Nephron (organoid): ENCODE measurements around the gene ELK3.

Source experiments
- H3K27ac Mint-ChIP-seq, 3 experiments: 2 replicates each; pipeline ENCODE4 v1.8.0; 2020; ENCODE audit warnings: mixed read lengths in 3 of 3, mild to moderate bottlenecking in 2 of 3, moderate library complexity in 1 of 3
- H3K27me3 Mint-ChIP-seq: 2 replicates; pipeline ENCODE4 v1.8.0; 2021; ENCODE audit warnings: low read depth, mild to moderate bottlenecking, moderate library complexity, mixed read lengths
- H3K36me3 Mint-ChIP-seq: 2 replicates; pipeline ENCODE4 v1.8.0; 2020; ENCODE audit warnings: low read depth, mixed read lengths
- H3K4me1 Mint-ChIP-seq: 2 replicates; pipeline ENCODE4 v1.8.0; 2020; ENCODE audit warnings: mixed read lengths
- H3K4me3 Mint-ChIP-seq, 3 experiments: 2 replicates each; pipeline ENCODE4 v1.8.0; 2020; ENCODE audit warnings: mild to moderate bottlenecking in 3 of 3, mixed read lengths in 3 of 3, moderate library complexity in 2 of 3
- H3K9me3 Mint-ChIP-seq: 2 replicates; pipeline ENCODE4 v1.8.0; 2020; ENCODE audit warnings: mixed read lengths
- TF ChIP-seq, protein P1 (sequence below), 3 experiments: fragments of 200-600 bp; sonication (generic); IDR thresholded peaks; one replicate each; pipeline ENCODE4 v1.5.0; 2021; ENCODE audit warnings: antibody characterized with exemption in 3 of 3; ENCODE audit not compliant: unreplicated experiment in 3 of 3

ELK3 gene

GRCh38 chr12:96204381-96204780 lies 10.2 kb downstream of the ELK3 start:
- Mint-ChIP-seq H3K4me3 (no peak overlapping the region), H3K27ac (no peak overlapping the region), H3K4me1 (peaks cover 10% of the 10 kb centered on the region), H3K27me3 (no peaks in the 10 kb centered on the region), H3K9me3 (no peaks in the 10 kb centered on the region), H3K36me3 (peaks cover 25% of the 10 kb centered on the region)
- TF ChIP-seq, protein P1, sequence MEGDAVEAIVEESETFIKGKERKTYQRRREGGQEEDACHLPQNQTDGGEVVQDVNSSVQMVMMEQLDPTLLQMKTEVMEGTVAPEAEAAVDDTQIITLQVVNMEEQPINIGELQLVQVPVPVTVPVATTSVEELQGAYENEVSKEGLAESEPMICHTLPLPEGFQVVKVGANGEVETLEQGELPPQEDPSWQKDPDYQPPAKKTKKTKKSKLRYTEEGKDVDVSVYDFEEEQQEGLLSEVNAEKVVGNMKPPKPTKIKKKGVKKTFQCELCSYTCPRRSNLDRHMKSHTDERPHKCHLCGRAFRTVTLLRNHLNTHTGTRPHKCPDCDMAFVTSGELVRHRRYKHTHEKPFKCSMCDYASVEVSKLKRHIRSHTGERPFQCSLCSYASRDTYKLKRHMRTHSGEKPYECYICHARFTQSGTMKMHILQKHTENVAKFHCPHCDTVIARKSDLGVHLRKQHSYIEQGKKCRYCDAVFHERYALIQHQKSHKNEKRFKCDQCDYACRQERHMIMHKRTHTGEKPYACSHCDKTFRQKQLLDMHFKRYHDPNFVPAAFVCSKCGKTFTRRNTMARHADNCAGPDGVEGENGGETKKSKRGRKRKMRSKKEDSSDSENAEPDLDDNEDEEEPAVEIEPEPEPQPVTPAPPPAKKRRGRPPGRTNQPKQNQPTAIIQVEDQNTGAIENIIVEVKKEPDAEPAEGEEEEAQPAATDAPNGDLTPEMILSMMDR (IDR thresholded peaks at IDR 0.05; ENCODE audit: unreplicated experiment in 3 of 3): no peak

DNA sequence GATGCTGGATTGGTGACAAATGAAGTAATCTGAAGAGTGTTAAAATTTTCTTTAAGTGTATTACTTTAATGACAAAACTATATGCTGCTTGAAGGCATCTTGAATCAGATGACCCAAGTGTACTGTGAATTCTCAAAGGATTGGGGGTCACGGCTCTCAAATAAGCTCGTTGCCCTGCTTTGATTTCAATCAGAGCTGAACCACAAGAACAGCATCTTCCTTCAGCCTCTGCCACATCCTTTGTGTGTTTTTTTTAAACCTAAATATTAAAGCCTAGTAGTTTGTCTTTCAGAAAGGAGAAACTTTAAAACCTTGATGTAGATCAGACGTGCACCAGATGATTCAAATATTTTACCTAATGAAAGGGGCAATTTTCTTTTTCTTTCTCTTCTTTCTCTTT lies 11.7 kb downstream of the ELK3 start:
- H3K4me1 Mint-ChIP-seq: peaks cover 18% of the 10 kb centered on the region
- no peaks in the 10 kb centered on the region for H3K27me3 Mint-ChIP-seq
- H3K9me3 Mint-ChIP-seq: no peaks in the 10 kb centered on the region
- H3K36me3 Mint-ChIP-seq: peaks cover 25% of the 10 kb centered on the region
- H3K4me3 Mint-ChIP-seq: no peak overlapping the region
- TF ChIP-seq, protein P1 (IDR thresholded peaks at IDR 0.05; ENCODE audit: unreplicated experiment in 3 of 3): no peak
- H3K27ac Mint-ChIP-seq: no peak overlapping the region

DNA sequence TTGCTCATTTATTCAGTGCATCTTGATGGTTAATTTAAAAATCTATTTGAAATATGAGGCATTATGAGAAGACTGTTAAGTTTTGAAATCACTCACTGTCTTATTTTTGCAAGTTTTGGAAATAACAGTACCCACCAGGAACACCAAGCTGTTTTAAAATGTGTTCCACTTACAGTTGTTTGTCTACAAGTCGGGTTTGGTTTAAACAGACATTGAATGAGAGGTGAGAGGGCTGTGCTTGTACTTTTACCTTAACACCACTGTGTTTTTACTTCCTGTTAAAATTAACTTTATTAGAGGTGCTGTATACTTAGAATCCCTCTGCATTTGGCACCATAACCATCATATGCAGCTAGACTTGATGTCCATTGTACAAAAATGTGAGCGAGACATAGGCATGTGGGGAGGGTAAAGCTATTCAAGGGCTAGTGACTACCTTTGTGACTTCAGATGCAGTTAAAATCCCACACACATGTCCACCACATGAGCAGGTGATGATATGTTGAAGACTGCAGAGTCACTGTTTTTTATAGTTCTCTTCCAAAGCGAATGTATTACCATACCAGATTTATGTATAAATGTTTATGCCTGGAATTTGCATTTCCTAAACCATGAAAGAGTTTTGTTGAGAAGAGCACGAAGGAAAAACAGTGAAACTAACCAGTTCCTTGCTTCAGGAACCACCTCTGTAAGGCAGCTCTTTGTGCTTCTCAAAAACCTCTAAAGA lies 12.9 kb downstream of the ELK3 start:
- H3K4me3 Mint-ChIP-seq: no peak overlapping the region
- H3K4me1 Mint-ChIP-seq: peaks cover 21% of the 10 kb centered on the region
- peaks cover 21% of the 10 kb centered on the region for H3K36me3 Mint-ChIP-seq
- H3K27ac Mint-ChIP-seq: no peak overlapping the region
- no peaks in the 10 kb centered on the region for H3K9me3 Mint-ChIP-seq
- TF ChIP-seq, protein P1 (IDR thresholded peaks at IDR 0.05; ENCODE audit: unreplicated experiment in 3 of 3): no peak
- no peaks in the 10 kb centered on the region for H3K27me3 Mint-ChIP-seq

DNA sequence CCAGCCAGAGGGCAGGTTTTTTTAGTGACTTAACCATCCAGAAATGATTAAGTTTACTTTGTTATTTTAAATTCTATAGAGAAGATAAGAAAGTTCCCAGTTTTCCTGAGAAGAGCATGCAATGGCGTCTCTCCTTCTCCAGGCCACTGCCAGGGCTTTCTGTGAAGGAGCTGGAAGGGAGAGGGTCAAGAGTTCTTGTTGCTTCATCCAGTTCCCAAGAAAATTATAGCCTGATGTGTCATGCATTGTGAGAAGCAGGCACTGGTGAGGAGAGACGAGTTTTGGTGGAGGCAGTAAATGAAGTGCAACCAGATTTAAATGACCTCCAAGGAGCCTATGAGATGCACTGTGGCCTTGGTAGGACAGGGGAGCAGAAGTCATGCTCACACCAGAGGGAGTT lies 14.2 kb downstream of the ELK3 start:
- Mint-ChIP-seq H3K4me3 (no peak overlapping the region), H3K36me3 (peaks cover 16% of the 10 kb centered on the region), H3K9me3 (no peaks in the 10 kb centered on the region), H3K4me1 (peaks cover 29% of the 10 kb centered on the region), H3K27ac (peak overlapping the region; percentile 8 to 73 (median 16)), H3K27me3 (no peaks in the 10 kb centered on the region)
- TF ChIP-seq, protein P1 (IDR thresholded peaks at IDR 0.05; ENCODE audit: unreplicated experiment in 3 of 3): no peak

DNA sequence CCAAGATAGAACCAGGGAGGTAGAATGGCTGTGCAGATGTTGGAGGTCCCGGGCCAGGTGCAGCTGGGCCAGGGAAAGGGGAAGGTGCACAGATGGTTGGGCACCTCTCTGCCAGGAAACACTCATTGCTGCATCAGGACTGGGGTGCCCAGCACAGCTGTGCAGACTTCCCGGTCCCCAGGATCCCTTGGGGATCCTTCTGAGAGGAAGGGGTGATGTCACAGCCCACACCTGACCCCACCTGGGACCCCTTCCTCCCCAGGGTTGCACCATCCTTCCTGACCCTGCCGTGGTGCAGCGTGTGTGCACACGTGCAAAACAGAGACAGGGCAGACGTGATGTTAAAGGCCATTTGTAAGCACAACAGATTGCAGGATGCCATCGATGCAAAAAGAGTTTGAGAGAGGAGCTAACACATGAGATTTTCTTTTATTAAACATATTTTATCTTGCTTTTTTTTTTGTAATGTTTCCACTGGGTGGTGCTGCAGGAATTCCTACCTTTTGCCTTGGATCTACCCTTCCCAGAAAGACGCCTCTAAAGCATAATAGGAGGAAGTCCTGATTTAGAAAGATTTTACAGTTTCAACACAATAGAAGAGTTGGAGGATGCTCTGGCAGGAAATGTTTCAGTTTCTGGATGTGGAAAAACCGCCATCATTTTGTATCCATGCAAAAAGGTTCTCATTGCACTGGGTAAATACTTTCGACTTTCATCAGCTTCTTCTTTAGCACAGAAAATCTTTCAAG lies 14.8 kb downstream of the ELK3 start:
- no peaks in the 10 kb centered on the region for H3K9me3 Mint-ChIP-seq
- peaks cover 29% of the 10 kb centered on the region for H3K4me1 Mint-ChIP-seq
- H3K27me3 Mint-ChIP-seq: no peaks in the 10 kb centered on the region
- peaks cover 11% of the 10 kb centered on the region for H3K36me3 Mint-ChIP-seq
- TF ChIP-seq, protein P1 (IDR thresholded peaks at IDR 0.05; ENCODE audit: unreplicated experiment in 3 of 3): no peak
- peak overlapping the region; percentile 16 to 73 (median 53) for H3K27ac Mint-ChIP-seq
- no peak overlapping the region for H3K4me3 Mint-ChIP-seq
